NCI-H510A treated with DMSO at 0.1 percent for 48 hours (cell line): ENCODE results near the gene DNAAF8.

Experiments used
- DNase-seq: peaks from one replicate; lab custom pipeline; 2025; lab: John Stamatoyannopoulos, UW

DNAAF8 gene

DNA sequence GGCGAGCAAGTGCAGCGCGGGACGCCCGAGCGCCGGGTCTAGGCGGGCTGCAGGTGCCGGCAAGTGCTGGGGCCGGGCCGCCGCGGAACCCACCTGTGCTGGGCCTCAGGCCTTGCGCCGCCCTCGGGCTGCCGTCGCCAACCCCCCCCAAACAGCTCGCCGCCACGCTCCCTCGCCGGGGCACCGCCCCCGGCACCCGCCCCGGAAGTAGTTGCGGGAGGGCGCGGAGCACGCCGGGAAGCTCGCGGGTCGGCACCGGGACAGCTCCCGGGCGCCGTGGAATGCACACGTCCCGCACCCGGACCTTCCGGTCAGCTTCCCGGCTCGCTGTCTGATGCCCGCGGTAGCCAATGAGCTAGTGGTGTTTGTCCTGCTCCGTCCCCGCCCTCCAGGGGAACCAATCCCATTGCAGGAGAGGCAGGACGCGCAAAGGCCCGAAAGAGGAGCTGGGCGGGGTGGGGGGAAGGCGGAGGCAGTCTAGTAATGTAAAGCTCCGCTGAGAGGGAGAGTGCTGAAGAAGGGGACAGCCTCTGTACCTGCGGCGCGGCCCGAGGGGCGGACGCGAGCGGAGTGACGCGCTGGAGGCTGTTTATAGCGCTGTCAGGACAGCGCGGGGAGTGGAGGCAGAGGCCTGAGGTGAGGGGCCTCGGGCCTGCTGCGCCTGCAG is at the start of gene DNAAF8, which contains the start of gene ANKS3:
DNAAF8 (plus strand) TSS at position 475 of the 667 bp plus-strand sequence. CDS start 1,978 bp downstream, outside the sequence.
ANKS3 (minus strand) TSS at position 209 of the 667 bp plus-strand sequence. CDS start 4,122 bp downstream, outside the sequence.
- peak; percentile 83 for DNase-seq

DNA sequence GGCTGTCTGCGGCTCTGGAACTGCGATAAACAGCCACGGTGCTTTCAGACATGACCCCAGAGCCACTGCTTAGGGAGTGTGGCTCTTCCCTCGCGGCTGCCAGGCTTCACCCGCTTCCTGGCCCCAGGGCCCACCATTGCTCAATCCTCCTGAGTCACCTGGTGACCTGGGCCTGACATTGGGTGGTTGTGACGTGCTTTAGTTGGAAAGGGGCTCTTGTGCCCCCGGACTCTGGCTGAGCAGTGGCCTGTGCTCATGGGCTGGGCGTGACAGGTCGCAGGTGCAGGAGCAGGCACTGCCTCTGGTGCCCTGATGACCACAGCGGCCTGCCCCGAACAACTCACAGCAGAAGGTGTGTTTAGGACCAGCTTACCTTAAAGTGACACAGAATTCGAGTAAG is 49.6 kb upstream of the DNAAF8 start:
- no peak for DNase-seq

DNA sequence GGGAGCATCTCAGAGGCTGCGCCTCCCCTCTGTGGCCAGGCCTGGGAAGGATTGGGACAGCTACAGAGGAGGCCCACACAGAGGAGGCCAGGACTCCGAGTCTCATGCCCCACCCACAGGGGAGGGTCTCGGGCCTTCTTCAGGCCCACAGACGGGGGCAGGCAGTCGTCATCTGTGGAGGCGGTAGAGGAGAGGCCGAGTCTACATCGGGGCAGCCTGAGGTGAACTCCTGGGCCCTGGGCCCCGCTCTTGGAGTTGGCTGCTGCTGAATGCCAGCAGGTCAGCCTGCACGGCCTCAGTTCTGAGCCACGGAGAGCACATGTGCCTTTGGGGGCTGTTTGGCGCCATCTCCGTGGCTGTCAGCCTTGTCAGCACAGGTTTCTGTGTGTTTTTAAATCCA is 49.0 kb upstream of the DNAAF8 start:
- no peak for DNase-seq

DNA sequence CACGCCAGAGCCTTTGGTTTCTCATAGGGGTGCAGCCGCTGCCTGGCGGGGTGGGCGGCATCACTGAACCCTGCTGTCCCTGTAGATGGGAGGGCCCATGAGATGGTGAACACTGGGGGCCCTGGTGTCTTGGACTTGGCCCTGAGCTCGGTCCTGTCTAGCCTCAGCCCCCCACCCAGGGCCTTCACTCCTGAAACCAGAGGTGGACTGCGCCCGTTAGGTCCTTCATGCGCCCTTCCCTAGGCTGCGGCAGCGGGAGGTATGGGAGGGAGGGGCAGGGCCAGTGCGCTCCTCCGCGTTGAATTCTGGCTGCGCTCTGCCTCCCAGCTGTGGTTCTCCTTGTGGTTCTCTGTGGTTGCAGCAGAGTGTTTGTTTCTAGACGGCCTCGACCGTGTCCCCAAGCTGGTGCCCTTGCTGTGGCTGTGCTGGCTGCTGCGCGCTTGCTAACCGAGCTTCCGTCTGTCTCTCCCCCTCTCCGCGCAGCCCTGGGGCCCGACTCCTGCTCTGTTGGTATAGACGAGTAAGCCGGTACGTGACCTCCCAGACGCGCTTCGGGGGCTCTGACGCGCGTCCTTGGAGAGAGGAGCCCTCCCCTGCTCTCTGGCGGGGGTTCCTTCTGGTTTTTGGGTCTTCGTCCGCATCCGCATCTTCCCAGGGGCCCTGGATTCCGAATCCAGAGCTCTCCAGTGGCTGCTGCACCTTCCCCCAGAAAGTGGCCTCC is 48.4 kb upstream of the DNAAF8 start:
- DNase-seq = no peak

DNA sequence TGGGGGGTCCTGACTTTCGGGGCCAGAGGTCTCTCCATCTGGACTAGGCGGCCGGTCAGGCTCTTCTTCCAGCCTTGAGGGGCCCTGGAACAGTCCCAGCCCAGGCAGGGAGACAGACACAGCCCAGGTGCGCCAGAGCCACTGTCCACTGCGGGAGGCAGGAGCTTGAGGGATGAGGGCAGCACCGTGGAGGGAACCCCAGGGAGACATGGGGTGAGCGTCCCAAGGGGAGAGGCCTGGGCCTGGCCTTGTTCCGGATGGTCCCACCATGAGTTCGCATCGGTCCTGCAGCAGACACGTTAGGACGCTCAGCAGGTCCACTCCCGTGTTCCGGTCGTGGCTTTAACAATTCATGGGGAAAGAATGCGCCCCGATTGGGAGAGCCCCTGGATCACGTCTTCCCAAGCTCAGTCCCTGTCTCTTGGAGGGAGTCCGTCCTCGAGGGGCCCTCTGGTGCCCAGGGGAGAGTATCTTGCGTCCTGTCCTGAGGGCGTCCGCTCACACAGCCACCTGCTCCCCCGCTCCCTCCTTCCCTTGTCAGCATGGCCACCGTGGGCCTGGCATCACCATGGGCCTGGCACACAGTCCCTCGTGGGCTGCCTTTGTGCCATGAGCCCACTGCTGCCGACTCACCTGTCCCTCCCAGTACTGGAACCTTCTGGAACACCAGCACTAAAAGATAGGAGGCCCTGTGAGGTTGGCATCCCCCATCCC is 47.7 kb upstream of the DNAAF8 start:
- DNase-seq = no peak

DNA sequence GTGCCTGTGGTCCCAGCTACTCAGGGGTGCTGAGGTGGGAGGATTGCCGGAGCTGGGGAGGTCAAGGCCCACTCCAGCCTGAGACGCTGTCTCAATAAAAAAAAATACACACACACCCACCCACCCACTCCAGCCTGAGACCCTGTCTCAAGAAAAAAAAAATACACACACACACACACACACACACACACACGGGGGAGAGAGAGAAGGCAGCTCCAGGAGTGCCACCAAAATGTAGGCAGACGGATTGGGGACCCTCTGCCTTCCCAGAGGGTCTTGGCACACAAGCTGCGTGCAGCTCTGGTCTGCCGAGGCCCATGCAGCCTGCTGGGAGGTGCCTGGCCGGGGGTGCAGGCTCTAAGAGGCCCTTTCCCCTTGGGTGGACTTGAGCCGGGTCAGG is 46.9 kb upstream of the DNAAF8 start:
- DNase-seq = no peak

DNA sequence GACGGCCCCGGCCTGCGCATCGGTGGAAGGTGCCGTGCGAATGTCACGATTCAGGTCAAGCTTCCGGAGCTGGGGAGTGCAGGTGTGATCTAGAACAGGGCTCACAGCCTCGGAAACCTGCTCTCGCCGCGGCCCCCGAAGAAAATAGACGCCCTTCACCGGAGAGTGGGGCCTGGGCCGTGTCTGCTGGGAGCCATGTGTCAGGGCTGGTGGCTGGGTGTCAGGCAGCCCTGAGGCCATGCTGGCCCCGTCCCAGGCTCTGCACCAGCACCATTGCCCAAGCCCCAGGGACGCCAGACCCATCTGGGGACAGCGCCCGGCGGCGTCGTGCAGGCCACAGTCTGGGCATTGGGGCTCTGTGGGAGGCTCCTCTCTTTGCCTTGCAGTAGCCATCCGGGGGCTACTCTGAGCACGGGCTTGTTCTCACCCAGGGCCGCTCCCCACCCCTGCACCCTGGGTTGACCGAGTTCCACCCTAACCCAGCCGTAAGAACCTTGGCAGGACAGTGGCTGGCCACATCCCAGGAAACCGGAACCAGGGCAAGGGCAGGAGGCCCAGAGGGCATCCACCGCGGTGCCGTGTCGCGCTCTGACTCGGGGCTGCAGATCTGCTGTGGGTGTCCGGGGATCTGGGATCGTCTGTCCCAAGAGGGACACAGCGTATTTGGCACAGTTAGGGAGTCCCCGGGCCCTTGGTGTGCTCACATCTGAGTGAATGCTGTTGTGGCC is 46.2 kb upstream of the DNAAF8 start:
- no peak for DNase-seq

DNA sequence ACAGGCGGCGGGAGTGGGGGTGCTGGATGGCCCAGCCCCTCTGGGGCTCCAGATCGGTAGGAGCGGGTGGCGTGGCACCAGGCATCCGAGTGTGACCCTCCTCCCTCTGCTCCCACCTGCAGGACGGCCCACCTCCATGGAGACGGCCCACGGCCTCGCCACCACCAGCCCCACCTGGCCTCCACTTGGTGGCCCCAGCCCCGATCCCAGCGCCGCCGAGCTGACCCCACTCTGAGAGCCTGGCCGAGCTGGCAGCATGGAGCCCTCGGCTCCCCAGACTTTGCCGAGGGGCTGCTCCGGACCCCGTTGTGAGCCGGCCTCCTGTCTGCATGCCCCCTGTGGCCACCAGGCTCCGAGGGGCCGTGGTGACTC is 45.7 kb upstream of the DNAAF8 start:
- DNase-seq = no peak

DNA sequence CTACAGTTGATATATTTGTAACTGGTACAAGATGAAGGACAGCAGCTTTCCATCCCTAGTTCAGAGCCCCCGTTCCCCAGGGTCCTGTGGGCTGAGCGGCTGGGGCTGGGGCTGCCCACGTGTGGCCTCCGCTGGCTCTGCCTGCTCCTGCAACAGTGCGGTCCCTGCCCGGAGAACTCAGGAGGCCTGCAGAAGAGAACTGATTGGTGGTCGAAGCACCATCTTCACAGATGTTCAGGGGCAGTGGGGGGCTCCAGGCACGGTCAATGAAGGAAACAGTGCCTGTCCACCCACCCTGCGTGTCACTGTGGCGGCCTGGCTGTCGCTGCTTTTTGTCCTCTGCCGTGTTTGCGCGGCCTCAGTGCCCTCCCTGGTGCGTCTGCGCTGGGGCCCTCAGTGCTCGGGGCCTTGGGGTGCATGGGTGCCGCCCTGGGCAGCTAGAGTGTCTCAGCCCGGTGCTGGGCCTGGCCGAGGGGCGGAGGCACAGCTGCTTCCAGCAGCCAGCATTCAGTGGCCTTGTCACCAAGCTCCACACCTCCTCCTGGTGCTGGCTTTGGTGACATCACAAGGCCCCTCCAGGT is 45.2 kb upstream of the DNAAF8 start:
- no peak for DNase-seq

DNA sequence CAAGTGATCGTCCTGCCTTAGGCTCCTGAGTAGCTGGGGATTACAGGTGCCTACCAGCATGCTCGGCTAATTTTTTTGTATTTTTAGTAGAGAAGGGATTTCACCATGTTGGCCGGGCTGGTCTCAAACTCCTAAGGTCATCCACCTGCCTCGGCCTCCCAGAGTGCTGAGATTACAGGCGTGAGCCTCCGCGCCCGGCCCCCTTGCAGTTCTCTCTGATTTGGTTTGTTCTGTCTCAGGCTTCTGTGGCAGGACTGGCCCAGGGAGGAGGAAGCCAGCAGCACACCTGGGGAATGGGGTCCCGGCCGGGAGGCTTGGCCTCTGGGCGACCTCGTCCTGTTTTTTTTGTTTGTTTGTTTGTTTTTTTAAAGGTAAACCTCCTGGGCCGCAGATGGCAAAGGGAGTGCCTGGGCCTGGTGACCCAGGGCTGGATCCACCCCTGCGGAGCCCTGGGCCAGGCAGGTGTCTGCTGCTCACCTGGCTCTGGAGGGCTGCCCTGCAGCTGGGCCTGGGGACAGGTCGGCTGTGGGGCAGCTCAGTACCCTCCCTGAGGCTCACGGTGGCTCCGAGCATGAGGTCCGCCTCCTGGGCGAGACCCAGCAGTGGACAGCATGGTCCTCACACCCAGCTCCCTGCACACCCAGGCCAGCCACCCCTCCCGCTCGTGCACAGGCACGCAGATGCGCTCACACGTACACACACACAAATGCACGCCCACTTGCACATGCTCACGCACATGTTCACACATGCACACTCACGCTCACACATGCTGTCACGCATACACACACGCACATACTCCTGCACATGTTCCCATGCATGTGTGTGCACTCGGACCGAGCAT is 44.3 kb upstream of the DNAAF8 start:
- no peak for DNase-seq

DNA sequence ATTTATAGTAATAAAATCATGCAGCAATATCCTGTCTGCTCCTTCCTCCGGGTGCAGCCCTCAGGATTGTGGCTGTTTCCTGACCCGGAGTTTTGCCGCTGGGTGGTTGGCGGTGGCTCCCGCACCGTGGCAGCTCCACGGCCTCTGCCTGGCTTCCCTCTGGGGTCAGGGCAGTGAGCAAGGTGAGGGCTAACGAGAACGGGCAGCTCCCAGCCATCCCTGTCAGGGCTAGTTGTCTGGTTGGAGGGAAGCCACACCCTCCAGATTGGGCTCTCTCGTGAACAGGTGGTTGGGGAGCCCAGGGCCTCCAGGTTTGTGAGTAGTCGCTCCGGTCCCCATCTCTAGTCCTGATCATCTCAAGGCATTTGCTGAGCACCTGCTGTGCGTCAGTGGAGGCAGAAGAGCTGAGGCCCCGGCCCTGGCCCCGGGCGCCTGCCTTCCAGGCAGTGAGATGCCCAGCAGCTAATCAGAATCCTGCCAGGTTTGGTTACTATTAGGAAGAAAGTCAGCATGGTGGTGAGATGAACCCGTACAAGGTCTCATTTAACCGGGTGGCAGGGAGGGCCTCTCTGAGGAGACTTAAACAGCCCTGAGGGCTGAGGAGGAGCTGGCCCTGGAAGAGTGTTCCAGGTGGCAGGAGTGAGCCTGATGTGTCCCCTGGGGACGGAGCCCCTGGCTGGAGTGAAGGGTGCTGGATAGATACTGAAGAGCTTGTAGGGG is 43.2 kb upstream of the DNAAF8 start:
- no peak for DNase-seq

DNA sequence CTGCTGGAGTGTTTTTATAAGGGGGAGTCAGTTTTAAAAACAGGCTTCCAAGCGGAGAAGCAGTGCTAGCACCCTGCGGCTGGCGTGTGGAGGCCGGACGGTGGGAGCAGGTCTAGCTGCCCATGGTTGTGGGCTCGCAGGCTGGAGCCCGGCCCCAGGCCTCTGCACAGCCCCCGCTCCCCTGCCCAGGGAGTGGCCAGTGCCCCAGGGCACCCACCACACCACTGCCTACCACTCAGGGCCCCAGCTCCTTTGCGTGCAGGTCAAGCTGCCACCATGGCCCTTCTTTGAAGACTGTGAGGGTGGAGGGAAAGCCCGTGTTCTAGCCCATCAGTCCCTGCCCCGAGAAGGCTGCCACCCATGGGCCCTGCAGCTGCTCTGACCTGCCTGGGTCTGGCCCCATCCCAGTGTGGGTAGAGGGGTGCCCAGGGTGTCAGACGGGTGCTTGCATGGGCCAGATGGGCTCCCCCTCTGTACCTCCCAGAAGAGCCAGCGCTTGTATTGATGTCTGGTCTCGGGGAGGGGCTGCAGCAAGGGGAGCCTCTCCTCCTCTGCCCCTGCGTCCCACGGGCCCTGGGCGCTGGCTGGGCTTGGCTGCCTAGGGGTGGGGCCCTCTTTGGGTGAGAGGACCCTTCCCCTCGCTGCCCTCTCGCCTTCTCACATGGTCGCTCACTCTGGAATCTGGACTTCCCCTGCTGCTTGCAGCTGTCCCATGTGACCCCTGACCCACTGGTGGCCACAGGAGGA is 42.5 kb upstream of the DNAAF8 start:
- no peak for DNase-seq

DNA sequence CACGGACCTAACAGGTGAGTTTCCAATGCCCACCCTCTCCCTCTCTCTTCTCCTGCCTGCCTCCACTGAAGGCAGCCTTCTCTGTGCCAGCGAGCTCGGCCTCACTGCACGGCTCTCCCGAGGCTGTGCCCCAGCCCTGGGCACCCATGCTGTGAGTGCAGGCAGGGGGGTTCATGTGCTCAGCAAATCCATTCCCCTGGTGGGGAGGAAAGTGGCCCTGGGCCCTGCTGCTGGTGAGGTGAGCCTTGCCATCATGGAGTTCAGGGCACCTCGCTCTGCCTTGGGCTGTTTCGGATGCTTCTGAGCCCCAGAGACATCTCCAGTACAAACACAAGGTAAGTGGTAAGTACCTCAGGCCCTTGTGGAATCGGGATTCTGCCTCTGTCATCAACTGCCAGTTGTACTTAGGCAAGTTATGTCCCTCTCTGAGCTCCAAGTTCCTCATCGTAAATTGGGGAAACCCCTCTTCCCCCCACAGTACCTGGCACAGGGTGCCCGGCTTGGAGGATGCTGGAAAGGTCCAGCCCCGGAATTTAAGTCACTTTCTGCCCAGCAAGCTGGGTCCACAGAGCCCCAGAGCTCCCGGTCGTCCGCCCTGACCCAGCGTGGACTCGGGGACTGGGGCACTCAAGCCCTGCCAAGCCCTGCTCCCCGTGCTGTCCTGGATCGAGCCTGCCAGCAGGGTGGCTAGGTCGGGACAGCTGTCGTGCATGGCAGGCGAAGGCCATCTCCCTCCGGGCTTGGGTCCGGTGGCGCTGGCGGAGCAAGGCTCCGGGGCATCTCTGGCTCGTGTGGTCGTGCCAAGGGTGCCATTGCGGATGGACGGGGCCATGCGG is 41.7 kb upstream of the DNAAF8 start:
- DNase-seq = no peak

DNA sequence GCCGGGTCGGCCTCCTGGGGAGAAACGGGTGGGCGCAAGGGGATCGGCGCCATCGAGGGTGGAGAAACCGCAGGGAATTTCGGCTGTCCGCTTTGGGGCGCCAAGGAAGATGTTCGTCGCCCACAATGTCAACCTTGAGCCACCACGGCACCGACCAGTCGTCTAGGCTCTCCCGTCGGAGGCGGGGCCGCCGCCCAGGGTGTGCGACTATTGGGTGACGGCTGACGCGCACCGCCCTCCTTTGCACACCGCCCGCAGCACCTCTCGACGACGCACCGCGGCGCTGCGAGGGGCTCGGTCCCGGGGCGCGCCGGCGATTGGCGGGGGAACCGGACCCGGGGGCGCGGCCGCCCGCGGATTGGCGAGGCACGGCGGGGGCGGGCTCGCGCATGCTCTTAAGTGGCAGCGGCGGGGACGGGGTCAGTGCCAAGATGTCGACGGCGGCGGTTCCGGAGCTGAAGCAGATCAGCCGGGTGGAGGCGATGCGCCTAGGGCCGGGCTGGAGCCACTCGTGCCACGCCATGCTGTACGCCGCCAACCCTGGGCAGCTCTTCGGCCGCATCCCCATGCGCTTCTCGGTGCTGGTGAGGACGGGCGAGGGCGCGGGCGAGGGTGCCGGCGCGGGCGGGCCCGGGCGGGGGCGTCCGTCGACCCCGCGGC is 40.9 kb upstream of the DNAAF8 start, which contains the start of gene NUDT16L1:
NUDT16L1 (plus strand) TSS at position 267 of the 660 bp plus-strand sequence; CDS start at position 432, 165 bp downstream.
- peak; percentile 86 for DNase-seq

DNA sequence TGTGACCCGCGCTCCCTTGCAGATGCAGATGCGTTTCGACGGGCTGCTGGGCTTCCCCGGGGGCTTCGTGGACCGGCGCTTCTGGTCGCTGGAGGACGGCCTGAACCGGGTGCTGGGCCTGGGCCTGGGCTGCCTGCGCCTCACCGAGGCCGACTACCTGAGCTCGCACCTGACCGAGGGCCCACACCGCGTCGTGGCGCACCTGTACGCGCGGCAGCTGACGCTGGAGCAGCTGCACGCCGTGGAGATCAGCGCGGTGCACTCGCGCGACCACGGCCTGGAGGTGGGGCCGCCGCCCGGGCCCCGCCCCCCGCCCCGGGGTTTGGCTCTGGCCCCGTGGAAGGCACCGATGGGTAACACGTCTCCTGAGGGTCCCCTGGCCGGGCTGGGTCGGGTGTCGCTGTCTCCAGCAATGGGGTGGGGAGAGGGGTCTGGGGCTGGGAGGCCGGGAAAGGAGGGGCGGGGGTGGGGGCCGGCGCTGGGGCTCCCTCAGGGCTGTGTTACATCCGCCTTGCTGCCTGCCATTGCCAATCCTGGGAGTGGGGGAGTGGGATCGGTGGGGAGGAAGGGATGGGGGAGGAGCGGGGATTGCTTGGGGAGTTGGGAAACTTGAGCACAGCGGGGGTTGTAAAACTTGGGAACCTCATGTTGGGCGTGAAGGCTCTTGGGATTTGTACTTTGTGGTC is 40.2 kb upstream of the DNAAF8 start:
- no peak for DNase-seq

DNA sequence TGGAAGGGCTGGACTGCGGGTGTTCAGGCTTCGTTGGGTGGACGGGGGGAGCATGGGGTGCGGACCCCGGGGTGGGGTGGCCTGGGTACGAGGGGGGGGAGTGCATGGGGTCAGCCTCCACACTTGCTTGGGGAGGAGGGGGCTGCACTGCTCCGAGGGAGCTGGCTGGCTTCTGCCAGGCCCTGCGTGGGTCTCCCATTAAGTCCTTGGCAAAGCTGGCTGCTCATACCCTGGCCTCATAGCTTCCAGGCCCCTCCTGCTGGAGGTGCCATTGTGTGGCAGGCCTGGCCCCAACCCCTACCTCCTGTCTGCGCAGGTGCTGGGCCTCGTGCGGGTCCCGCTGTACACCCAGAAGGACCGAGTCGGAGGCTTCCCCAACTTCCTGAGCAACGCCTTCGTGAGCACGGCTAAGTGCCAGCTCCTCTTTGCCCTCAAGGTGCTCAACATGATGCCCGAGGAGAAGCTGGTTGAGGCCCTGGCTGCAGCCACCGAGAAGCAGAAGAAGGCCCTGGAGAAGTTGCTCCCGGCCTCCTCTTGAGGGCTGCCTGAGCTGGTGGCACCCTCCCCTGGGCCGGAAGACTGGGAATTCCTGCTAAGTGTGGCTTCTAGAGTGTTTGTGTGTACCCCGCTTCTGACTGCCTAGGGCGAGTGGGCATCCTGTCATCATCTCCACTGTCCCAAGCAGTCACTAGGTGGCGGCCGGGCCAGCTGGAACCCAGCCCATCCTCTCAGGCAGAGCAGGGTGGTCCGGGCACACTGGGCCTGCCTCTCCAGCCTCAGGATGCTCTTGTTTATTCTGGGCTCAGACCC is 39.5 kb upstream of the DNAAF8 start:
- no peak for DNase-seq
